WTC11 (cell line): ENCODE results near the gene CWC15. TPM values are rescaled to one million over a fixed set of nuclear protein-coding genes. Genes with fewer than 3 reads are reported as not detected.
"Not testable (repeated sequence)": the region's sequence is repeated elsewhere in the genome, so short reads cannot be mapped to it uniquely, and the experiment has no call there.

Experiments
- ATAC-seq: fragments of 200-7000 bp; cut with Tn5 transposase; 2 replicates; pipeline ENCODE4 v1.10.0; 2021; ENCODE audit warnings: mild to moderate bottlenecking, moderate library complexity
- CTCF ChIA-PET: fragments of 300-600 bp; sonication (Branson Sonifier 250); formaldehyde crosslinking; loops from one replicate; lab custom pipeline; 2021; ENCODE audit warnings: antibody characterized with exemption; lab: Charles Lee
- POLR2A ChIA-PET: fragments of 350-600 bp; sonication (Branson Sonifier 250); formaldehyde crosslinking; loops from one replicate; lab custom pipeline; 2021; ENCODE audit warnings: antibody characterized with exemption; lab: Charles Lee
- DNase-seq: peaks from one replicate; pipeline ENCODE4 v3.0.0; 2021; ENCODE audit warnings: low spot score
- H3K27ac Mint-ChIP-seq: 2 replicates; pipeline ENCODE4 v1.8.0; 2021; ENCODE audit warnings: mixed read lengths
- H3K27me3 Mint-ChIP-seq: 2 replicates; pipeline ENCODE4 v1.8.0; 2021; ENCODE audit warnings: low read depth, mild to moderate bottlenecking, moderate library complexity, mixed read lengths
- H3K36me3 Mint-ChIP-seq: 2 replicates; pipeline ENCODE4 v1.8.0; 2021; ENCODE audit warnings: mixed read lengths
- H3K4me1 Mint-ChIP-seq: 2 replicates; pipeline ENCODE4 v1.8.0; 2022; ENCODE audit warnings: mixed read lengths
- H3K4me3 Mint-ChIP-seq: 2 replicates; pipeline ENCODE4 v1.8.0; 2021; ENCODE audit warnings: mild to moderate bottlenecking, moderate library complexity, mixed read lengths
- H3K9me3 Mint-ChIP-seq: 2 replicates; pipeline ENCODE4 v1.8.0; 2021; ENCODE audit warnings: mixed read lengths
- FOXK1 ChIP-seq: sonication (generic); formaldehyde crosslinking; IDR thresholded peaks from 2 replicates; pipeline ENCODE4 v1.8.0; 2022; ENCODE audit warnings: mild to moderate bottlenecking, moderate library complexity, missing genetic modification reagents
- FOXP1 ChIP-seq: sonication (generic); formaldehyde crosslinking; IDR thresholded peaks from 2 replicates; pipeline ENCODE4 v1.8.0; 2022; ENCODE audit warnings: missing genetic modification reagents, mild to moderate bottlenecking, moderate library complexity, borderline replicate concordance
- NFE2L1 ChIP-seq: sonication (generic); formaldehyde crosslinking; IDR thresholded peaks from 2 replicates; pipeline ENCODE4 v1.8.1; 2023; ENCODE audit warnings: missing genetic modification reagents
- NR3C1 ChIP-seq: sonication (generic); formaldehyde crosslinking; conservative IDR thresholded peaks from 2 replicates; pipeline ENCODE4 v1.8.1; 2023; ENCODE audit warnings: low read depth, mild to moderate bottlenecking, missing genetic modification reagents
- RORB ChIP-seq: fragments of 250-450 bp; sonication (Bioruptor Pico); IDR thresholded peaks from 2 replicates; pipeline ENCODE4 v1.9.0; 2021; ENCODE audit warnings: mild to moderate bottlenecking
- total RNA-seq: library from RNA; stranded (reverse); gene quantifications from 3 replicates; pipeline ENCODE4 v1.2.3, GENCODE V29; 2021
- TF ChIP-seq, protein P1 (sequence below): sonication (generic); formaldehyde crosslinking; IDR thresholded peaks from 2 replicates; pipeline ENCODE4 v1.8.1; 2022; ENCODE audit warnings: low read depth, mild to moderate bottlenecking, moderate library complexity, missing genetic modification reagents, borderline replicate concordance
- TF ChIP-seq, protein P2 (sequence below): sonication (generic); formaldehyde crosslinking; conservative IDR thresholded peaks from 2 replicates; pipeline ENCODE4 v1.8.1; 2022; ENCODE audit warnings: mild to moderate bottlenecking, missing genetic modification reagents
- TF ChIP-seq, protein P3 (sequence below): sonication (generic); formaldehyde crosslinking; IDR thresholded peaks from 2 replicates; pipeline ENCODE4 v1.8.0; 2022; ENCODE audit warnings: missing genetic modification reagents
- TF ChIP-seq, protein P4 (sequence below): sonication (generic); formaldehyde crosslinking; IDR thresholded peaks from 2 replicates; pipeline ENCODE4 v1.8.0; 2023; ENCODE audit warnings: missing genetic modification reagents
- TF ChIP-seq, protein P5 (sequence below): sonication (generic); formaldehyde crosslinking; conservative IDR thresholded peaks from 2 replicates; pipeline ENCODE4 v1.8.1; 2023; ENCODE audit warnings: mild to moderate bottlenecking, low read depth, missing genetic modification reagents, moderate library complexity

Gene CWC15
- total RNA-seq, 1 experiment from 2014 or later, result 49.4 TPM

DNA sequence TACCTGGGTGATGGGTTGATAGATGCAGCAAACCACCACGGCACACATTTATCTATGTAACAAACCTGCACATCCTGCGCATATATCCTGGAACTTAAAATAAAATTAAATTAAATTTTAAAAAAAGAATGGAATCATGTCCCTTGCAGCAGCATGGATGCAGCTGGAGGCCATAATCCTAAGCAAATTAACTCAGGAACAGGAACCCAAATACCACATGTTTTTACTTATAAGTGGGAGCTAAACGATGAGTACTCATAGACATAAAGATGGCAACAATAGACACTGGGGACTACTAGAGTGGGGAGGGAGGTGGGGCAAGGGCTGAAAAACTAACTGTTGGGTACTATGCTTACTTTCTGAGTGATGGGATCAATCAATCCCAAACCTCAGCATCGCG lies 40.9 kb downstream of the CWC15 start (continued):
- TF ChIP-seq, protein P1, sequence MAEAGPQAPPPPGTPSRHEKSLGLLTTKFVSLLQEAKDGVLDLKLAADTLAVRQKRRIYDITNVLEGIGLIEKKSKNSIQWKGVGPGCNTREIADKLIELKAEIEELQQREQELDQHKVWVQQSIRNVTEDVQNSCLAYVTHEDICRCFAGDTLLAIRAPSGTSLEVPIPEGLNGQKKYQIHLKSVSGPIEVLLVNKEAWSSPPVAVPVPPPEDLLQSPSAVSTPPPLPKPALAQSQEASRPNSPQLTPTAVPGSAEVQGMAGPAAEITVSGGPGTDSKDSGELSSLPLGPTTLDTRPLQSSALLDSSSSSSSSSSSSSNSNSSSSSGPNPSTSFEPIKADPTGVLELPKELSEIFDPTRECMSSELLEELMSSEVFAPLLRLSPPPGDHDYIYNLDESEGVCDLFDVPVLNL (CRISPR knock-in tag), result no peak
- TF ChIP-seq, protein P2, sequence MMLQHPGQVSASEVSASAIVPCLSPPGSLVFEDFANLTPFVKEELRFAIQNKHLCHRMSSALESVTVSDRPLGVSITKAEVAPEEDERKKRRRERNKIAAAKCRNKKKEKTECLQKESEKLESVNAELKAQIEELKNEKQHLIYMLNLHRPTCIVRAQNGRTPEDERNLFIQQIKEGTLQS (CRISPR knock-in tag), result no peak
- TF ChIP-seq NR3C1 (CRISPR knock-in tag), result no peak
- TF ChIP-seq, protein P3, sequence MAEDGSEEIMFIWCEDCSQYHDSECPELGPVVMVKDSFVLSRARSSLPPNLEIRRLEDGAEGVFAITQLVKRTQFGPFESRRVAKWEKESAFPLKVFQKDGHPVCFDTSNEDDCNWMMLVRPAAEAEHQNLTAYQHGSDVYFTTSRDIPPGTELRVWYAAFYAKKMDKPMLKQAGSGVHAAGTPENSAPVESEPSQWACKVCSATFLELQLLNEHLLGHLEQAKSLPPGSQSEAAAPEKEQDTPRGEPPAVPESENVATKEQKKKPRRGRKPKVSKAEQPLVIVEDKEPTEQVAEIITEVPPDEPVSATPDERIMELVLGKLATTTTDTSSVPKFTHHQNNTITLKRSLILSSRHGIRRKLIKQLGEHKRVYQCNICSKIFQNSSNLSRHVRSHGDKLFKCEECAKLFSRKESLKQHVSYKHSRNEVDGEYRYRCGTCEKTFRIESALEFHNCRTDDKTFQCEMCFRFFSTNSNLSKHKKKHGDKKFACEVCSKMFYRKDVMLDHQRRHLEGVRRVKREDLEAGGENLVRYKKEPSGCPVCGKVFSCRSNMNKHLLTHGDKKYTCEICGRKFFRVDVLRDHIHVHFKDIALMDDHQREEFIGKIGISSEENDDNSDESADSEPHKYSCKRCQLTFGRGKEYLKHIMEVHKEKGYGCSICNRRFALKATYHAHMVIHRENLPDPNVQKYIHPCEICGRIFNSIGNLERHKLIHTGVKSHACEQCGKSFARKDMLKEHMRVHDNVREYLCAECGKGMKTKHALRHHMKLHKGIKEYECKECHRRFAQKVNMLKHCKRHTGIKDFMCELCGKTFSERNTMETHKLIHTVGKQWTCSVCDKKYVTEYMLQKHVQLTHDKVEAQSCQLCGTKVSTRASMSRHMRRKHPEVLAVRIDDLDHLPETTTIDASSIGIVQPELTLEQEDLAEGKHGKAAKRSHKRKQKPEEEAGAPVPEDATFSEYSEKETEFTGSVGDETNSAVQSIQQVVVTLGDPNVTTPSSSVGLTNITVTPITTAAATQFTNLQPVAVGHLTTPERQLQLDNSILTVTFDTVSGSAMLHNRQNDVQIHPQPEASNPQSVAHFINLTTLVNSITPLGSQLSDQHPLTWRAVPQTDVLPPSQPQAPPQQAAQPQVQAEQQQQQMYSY (CRISPR knock-in tag), result no peak
- TF ChIP-seq NFE2L1 (CRISPR knock-in tag), result no peak
- TF ChIP-seq FOXK1 (CRISPR knock-in tag), result no peak
- no peak for TF ChIP-seq FOXP1 (CRISPR knock-in tag)
- TF ChIP-seq RORB (CRISPR knock-in tag), result no peak

DNA sequence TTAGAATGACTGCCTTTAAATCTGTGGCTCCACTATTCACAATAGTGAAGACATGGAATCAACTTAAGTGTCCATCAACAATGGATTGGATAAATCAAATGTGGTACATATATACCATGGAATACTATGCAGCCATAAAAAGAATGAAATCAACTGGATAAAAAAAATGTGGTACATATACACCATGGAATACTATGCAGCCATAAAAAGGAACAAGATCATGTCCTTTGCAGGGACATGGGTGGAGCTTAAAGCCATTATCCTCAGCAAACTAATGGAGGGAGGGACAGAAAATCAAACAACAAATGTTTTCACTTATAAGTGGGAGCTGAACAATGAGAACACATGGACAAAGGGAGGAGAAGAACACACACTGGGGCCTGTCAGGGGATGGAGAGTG lies 41.3 kb downstream of the CWC15 start:
- peaks cover 31% of the 10 kb centered on the region for H3K4me1 Mint-ChIP-seq
- H3K4me3 Mint-ChIP-seq, result not testable (repeated sequence)

DNA sequence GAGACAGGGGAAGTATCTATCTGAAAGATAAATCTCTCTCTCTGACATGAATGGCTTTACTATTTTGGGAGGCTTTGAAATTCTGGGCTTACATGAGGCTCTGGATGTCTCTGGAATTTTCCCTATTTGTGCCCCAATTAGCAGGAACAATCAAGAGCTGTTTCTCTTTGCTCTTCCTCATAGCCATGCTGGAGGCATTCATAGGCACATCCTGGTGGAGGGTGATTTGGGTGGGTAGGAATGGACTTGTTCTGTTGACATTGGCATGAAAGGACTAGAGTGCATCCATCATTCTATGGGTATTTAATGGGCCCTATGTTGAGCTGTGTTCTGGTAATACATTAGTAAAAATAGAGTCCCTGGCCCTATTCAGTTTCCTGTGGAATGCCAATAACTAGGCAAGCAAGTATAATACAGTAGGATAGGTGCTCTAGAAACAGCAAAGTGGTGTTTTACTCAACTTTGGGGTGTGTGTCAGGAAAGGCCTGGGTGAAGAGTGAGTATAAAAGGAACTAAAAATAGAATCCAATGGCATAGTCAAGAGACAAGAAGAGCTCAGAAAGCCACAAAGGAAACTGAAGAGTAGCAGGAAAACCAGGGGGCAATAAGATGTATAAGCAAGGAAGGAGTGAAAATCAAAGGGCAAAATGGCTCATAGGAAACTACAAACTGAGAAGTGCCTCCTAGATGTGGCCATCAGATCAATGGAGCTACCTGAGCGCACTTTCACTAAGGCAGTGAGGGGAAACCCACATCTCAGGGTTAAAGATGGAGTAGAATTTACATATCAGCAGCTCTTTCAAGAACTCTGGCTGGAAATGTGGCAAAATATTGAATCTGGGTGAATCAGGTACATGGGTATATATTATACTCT lies 45.0 kb downstream of the CWC15 start:
- no peak overlapping the region for H3K27ac Mint-ChIP-seq

More for the DNA sequence above, 41.3 kb downstream of the CWC15 start:
- H3K9me3 Mint-ChIP-seq, DNase-seq, POLR2A ChIA-PET, H3K27ac Mint-ChIP-seq, H3K27me3 Mint-ChIP-seq, H3K36me3 Mint-ChIP-seq, CTCF ChIA-PET, ATAC-seq: not testable (repeated sequence)

More for the DNA sequence above, 45.0 kb downstream of the CWC15 start:
- no peak for DNase-seq
- no peak for ATAC-seq
- Mint-ChIP-seq H3K4me3 (no peak overlapping the region), H3K4me1 (peaks cover 14% of the 10 kb centered on the region), H3K9me3 (peaks cover 4% of the 10 kb centered on the region), H3K36me3 (no peaks in the 10 kb centered on the region), H3K27me3 (no peaks in the 10 kb centered on the region)
- CTCF ChIA-PET, result interaction anchor here (1.2 kb wide), 1 partner anchor 305 kb away, joined by 4 read pairs; no protein-coding TSS in a partner anchor
- POLR2A ChIA-PET, result interaction anchor here (0.6 kb wide), 1 partner anchor 1135 kb away, joined by 7 read pairs; no protein-coding TSS in a partner anchor
- TF ChIP-seq, protein P4, sequence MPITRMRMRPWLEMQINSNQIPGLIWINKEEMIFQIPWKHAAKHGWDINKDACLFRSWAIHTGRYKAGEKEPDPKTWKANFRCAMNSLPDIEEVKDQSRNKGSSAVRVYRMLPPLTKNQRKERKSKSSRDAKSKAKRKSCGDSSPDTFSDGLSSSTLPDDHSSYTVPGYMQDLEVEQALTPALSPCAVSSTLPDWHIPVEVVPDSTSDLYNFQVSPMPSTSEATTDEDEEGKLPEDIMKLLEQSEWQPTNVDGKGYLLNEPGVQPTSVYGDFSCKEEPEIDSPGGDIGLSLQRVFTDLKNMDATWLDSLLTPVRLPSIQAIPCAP (CRISPR knock-in tag), result no peak
- TF ChIP-seq, protein P5, sequence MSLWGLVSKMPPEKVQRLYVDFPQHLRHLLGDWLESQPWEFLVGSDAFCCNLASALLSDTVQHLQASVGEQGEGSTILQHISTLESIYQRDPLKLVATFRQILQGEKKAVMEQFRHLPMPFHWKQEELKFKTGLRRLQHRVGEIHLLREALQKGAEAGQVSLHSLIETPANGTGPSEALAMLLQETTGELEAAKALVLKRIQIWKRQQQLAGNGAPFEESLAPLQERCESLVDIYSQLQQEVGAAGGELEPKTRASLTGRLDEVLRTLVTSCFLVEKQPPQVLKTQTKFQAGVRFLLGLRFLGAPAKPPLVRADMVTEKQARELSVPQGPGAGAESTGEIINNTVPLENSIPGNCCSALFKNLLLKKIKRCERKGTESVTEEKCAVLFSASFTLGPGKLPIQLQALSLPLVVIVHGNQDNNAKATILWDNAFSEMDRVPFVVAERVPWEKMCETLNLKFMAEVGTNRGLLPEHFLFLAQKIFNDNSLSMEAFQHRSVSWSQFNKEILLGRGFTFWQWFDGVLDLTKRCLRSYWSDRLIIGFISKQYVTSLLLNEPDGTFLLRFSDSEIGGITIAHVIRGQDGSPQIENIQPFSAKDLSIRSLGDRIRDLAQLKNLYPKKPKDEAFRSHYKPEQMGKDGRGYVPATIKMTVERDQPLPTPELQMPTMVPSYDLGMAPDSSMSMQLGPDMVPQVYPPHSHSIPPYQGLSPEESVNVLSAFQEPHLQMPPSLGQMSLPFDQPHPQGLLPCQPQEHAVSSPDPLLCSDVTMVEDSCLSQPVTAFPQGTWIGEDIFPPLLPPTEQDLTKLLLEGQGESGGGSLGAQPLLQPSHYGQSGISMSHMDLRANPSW (CRISPR knock-in tag), result no peak
